Dedifferentiated amniotic fluid mesenchymal stem cell (primary cell): ENCODE data around the gene OSBPL2.

Experiments
- DNase-seq: peaks from one replicate; pipeline ENCODE4 v3.0.0-alpha.2; 2016; ENCODE audit errors: extremely low spot score

Gene OSBPL2

DNA sequence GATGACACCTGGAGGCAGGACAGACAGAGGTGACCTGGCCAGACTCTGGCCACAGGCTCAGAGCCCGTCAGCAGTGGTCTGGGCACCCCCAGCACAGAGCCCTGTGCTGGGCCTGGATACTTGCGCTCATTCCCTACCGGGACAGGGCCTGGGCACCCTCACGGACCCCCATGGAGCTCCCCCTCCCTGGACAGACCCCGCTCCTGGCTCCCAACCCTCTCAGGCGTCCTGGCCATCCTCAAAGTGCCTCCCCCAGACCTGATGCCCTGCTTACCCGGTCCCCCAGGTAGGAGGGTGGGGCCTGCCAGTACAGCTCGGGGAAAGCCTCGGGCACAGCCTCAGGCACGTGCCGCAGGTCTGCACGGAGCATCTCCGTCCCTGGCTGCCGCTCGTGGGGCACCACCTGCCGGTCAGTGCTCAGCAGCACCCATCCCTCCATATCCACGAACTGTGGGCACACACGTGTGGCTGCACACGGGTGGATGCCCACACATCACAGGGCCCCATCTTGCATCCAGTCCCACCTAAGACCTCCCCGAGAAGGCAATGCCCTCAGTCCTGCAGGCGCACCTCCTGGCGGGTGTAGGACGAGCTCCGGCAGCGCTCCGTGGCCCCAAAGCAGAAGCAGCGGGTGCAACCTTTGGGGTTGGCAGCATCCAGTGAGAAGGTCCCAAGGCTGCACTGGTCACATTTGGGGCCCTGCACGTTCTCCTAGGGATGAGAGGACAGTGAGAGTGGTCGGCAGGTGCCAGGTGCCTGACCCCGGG lies 88.8 kb downstream of the OSBPL2 start:
- no peak for DNase-seq

DNA sequence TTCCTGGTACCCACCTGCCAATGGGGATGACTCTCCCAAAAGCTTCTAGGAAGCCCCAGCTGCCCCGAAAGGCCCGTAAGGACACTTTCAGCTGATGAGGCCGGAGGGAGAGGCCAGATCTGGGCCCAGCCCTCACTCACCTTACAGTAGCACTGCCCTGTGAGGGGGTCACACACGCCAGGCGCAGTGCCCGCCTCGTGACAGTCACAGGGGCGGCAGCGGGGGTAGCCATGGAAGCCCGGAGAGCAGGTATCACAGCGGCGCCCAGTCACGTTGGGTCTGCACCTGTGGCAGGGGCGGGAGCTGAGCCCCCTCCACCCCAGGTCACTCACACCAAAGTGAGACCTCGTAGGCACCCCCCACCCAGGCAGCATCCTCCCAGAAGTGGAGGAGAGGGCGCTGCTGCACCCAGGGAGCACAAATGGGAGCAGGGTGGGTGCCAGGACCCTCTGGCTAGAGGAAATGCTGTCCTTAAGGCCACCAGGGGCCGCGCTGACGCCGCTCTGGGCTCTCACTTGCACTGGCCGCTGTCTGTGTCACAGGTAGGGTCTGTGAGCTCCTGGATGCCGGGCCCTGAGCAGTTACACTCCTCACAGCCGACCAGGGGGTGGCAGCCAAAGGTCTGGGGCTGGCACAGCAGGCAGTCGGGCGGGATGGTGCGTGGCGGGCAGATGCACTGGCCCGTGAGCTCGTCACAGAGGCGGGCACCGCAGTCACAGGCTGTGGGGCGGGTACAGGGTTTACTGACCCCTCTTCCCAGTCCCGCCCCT lies 89.6 kb downstream of the OSBPL2 start:
- no peak for DNase-seq

DNA sequence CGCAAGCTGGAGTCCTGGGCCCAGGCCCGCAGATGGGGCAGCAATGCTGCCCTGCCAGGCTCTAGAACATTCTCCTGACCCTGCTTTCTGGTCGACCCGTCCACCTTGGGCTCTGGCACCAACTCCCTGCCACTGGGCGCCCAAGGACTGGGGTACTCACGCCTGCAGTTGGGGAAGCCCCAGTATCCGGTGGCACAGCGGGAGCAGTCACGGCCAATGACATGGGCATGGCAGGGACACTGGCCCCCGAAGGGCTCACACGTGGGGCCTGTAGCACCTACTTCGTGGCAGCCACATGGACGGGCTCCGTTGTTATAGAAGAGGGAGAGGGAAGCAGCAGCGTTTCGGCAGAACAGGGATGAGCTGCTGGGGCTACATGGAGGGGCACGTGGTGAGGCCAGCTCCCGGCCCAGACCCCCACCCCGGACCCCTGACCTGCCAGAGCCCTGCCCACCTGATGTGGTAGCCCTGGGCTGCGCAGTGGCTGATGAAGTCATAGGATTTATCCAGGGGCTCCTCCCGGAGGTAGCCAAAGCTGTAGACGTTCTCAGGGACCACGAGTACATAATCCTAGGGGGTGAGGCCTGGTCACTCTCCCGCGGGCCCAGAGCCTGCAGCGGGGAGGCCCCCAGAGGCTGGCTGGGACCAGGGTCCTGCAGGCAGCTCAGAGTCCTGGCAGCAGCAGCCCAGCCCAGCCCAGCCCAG lies 90.5 kb downstream of the OSBPL2 start:
- DNase-seq = no peak

DNA sequence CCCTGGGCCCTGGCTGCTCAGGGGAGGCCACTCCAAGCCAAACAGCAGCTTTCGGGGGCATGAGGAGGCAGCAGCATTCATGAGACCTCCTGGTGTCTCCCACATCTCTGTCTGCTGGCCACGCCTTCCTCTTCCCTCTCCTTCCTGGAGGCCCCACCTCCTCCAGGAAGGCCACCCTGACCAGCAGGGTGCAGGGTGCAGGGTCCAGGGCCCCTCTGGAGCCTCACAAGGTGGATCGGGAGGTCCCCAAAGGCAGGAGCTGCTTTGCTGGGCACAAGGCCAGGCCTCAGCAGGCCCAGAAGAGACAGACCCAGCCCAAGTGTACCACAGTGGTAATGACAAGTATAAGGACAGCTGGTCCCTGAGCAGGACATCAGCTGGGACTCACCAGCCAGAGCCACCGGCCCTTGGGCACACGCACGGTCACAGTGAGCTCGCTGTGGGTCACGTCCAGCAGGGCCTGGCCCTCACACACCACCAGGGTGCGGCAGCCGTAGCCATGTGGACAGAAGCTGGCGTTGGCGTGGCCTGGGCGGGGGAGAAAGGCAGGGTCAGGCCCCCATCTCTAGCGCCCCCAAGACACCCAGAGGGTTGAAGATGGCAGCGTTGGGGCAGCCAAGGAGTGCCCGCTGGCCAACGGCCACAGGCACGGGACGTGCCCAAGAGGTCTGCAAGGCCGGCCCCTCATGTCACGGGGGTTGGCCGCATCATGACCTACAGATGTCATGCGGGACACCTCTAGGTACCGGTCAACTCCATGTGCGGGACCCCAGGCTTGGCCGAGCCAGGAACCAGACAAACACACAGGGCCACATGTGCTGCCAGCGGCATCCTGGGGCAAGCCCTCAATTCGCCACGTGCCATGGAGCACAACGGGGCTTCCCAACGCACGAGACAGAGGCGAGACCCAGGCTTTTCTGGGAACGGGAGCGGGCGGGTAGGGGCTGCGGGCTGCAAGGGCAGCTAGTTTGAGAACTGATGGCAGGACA lies 91.4 kb downstream of the OSBPL2 start:
- DNase-seq = no peak

DNA sequence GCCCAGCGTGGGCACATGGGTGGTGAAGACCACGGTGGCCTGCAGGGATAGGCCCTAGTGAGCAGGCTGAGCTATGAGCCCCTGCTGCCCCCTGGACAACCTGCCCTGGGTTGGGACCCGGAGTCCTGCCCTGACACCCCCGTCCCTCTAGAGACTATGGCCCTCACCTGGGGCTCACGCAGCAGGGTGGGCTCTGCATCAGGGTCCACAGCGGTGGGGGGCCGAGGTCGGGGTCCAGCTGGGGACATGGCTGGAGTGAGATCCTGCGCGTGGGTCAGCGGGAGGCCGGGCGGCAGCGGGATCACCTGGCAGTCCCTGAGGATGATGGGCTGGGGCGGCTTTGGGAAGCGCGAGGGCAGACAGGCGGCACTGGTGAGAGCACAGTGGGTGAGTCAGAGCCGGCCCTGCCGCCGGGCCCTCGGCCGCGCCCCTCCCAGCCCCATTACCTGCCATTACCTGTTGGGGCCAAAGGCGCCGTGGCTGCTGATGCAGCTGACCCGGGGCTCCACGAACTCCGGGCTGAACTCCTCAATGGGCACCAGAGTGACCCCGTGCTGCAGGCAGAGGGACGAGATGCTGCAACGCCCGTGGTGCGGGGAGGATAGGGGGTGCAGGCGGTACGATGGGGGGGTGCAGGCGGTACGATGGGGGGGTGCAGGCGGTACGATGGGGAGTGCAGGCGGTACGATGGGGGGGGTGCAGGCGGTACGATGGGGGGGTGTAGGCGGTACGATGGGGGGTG lies 92.4 kb downstream of the OSBPL2 start:
- no peak for DNase-seq

DNA sequence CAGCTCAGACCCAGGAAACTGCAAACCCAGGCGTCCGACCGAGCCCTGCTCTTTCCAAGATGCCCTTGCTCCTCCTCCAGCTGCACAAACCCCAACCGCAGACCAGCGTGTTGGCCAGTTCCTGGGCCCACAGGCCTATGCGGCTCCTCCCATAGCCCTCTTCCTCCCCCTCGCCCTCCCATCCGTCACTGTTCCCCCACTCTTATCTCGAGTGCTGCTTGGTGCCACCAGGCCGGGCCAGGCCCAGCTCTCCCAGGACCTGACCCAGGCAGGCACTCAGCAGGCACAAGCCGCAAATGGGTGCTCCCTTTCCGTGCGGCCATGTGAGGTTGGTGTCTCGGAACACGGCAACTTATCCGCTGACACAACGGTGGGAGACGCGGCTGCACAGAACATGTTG lies 93.0 kb downstream of the OSBPL2 start:
- DNase-seq = no peak

DNA sequence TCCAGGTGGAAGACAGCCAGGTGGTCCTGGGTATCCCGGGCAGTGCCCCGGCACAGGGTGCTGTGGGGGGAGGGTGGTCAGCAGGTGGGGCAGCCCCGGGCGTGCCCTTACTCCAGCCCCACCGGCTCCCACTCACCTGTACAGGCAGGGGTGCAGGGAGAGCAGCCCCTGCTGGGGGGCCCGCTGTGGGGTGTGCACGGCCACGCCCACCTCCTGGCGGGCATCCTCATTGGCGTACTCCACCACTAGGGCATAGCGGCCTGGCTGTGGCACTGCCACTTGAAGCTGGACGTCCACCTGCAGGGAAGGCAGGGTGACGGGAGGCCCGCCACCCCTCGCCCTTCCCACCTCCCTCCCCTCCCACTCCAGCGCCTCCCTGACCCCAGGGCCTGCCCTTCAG lies 94.1 kb downstream of the OSBPL2 start:
- no peak for DNase-seq

DNA sequence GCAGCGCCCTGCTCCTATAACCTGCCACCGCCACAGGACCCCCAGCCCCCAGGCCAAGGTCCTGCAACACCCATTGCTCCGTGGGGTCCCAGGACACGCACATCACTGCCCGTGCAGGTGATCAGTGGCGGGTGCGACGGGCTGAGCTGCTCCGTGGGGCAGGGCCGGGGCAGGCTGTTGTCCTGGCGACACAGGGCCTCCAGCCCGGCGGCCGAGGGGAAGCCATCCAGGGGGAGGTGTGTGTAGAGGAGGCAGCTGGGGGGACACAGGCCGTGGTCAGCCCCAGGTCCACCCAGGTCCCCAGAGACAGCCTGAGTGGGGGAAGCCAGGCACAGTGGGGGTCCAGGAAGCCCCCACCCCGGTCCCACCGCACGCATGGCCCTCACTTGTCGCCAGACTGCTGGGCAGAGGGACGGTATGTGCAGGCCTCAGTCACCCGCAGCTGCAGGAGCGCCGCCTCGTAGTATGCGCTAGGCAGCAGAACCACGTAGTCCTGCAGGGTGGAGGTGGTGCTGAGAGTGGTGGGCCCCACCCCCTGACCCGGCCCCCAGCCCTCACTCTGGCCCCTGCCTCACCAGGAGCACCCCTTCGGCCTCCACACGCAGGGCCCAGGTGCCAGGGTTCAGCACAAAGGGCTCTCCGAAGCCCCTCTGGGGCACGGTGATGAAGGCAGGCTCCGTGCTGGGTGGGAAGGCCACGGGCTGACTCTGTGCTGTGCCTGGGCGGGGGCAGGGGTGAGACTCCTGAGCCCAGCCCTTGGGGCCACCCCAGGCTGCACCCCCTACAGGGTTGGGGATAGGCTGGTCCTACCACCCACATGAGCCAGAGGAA lies 94.9 kb downstream of the OSBPL2 start:
- no peak for DNase-seq

DNA sequence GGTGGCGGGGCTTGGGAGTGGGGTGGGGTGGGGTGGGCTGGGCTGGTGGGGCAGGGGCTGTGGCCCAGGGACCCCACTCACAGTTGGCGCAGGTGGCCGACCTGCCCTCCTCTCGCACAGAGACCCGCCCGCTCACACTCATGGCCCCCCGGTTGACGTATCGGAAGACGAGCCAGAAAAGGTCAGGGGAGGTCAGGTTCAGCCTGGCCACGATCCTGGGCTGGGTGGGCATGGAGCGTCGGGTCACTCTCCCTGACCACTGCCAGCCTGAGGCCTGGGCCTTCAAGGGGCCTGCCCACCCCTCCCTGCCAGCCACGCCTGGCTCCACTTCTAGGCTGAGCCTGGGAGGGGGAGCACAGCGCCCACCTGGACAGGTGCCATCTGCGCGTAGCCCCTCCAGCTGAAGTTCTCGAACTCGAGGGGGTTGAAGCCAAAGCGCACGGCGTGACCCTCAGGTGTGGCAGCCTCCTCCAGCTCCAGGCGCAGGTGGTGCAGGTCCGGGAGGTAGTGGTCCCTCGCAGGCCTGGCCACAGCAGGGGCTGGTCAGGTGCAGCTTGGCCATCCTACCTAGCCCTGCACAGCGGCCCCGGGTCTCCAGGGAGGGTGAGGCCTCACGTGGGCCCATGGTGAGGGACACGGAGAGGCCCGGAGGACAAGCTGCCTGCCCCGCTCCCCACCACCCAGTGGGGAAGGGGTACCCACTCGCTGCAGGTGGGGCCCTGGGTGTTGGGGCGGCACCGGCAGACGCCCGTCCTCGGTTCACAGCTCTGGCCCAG lies 95.7 kb downstream of the OSBPL2 start:
- no peak for DNase-seq

DNA sequence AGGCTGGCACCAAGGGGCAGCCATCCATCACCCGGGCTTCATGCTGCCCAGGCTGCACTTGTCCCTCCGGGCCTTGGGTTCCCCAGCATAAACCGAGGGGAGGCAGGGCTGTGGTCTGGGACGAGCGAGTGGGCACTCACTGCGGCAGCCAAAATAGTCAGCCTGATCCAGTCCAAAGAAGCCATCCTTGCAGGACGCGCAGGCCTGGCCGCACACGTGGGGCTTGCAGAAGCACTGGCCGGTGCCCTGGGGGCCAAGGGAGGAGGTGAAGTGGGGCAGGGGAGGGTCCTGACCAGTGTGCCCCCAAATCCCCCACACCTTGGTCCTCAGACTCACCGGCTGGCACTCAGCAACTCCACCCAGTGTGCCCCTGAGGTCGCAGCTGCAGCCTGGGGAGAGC lies 96.6 kb downstream of the OSBPL2 start:
- no peak for DNase-seq

DNA sequence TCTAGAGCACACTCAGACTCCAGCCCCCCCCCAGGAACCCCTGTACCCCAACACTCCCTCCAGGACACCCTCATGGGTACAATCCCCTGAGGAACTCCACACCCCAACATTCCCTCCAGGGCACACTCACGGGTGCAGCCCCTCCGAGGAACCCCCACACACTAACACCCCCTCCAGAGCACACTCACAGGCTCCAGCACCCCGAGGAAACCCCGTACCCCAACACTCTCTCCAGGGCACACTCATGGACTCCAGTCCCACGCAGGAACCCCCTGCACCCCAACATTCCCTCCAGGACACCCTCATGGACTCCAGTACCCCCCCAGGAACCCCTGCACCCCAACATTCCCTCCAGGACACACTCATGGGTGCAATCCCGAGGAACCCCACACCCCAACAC lies 97.2 kb downstream of the OSBPL2 start:
- DNase-seq = no peak

DNA sequence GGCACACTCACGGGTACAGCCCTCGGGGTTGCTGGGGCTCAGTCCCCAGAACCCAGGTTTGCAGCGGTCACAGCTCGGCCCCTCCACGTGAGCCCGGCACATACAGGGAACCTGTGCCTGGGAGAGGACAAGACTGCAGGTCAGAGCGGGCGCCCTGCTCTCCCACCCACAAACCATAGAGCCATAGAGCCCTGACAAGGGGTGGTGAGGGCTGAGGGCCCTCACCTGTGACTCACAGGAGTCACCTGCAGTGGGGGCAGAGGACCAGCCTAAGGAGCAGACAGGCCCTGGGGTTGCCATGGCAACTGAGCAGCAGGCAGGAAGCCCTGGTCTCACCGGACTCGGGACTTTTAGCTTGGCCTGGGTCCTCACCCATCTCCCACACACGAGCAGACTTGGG lies 98.0 kb downstream of the OSBPL2 start:
- DNase-seq = no peak

DNA sequence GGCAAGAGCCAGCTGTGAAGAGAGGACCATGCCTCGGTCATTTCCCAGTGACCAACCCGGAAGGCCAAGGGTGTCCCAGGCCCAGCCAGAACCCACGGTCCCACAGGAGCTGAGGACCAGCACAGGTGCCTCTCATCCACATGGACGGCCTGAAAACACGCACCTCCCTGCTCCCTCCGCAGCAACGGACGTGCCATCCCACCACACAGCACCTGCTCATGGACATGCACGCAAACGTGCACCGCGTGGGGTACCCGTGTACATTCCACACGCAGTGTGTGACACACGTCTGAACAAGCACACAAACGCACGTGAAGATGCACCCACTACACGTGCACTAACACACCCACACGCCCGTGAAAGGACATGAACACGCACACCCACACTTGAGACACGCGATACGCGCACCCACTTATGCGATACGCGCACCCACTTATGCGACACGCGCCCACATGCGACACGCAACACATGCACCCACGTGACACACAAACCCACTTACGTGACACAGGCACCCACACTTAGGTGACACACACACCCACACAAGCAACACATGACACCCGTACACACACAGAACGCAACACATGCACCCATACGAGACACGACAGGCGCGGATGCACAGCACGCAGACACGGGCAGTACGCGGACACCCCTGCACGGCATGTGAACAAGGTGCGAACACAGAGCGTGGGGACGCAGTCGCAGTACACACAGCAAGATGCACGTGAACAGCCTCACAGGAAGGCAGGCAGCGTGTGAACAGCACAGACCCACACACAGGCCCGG lies 98.6 kb downstream of the OSBPL2 start:
- DNase-seq = no peak

DNA sequence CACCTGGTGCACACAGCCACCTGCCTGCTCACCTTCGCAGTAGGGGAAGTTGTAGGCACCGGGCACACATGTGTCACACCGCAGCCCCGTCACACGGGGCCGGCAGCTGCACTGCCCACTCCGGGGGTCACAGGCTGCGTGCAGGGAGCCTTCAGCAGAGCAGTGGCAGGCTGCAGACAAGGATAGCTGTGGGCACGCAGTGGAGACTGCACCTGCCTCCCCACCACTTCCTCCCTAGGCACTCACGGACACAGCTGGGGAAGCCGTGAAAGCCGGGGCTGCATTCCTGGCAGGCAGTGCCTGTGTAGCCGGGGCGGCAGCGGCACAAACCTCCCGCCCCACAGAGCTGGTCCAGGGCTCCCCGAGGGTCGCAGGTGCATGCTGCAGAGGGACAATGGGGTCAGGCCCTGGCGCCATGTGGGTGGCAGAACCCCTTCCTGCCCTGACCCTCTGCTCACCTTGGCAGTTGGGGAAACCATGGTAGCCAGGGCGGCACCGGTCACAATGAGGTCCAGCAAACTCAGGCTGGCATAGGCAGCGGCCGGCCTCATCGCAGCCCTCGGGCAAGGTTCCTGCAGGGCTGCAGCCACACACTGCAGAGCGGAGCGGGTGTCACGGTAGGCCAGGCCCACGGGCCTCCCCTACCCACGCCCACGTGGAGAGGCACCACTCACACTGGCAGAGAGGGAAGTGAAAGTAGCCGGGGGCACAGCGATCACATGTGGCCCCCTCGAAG lies 99.4 kb downstream of the OSBPL2 start:
- no peak for DNase-seq

DNA sequence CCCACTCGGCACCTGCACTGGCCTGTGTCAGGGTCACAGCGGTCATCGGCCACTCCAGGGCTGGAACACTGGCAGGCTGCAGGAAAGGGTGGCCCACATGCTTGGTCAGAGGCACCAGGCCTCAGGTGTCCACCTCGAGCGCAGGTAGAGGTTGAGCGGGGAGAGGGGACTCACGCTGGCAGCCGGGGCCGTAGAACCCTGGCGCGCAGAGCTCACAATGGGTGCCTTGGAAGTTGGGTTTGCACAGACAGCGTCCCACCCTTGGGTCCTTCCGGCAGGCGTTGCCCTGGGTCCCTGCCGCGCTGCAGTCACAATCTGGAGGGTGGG lies 99.9 kb downstream of the OSBPL2 start:
- no peak for DNase-seq

DNA sequence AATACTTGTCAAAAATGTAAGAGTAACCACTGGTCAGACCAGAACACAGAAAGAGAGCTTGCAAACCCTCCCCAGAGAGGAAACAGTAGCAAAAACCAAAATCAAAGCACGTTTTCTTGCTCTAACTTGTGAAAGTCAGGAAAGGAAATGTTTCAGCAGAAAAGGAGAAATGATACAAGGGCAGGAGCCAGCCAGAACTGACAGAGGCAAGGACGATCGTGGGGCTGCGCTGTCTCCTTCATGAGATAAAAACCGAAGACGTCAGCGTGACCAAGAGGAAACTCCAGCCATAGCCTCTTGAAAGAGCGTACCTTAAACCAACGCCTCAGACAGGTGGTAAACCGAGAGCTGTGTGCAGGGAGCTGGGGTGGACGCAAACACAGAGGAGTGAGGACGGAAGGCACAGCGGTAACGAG lies 101.3 kb downstream of the OSBPL2 start:
- no peak for DNase-seq

DNA sequence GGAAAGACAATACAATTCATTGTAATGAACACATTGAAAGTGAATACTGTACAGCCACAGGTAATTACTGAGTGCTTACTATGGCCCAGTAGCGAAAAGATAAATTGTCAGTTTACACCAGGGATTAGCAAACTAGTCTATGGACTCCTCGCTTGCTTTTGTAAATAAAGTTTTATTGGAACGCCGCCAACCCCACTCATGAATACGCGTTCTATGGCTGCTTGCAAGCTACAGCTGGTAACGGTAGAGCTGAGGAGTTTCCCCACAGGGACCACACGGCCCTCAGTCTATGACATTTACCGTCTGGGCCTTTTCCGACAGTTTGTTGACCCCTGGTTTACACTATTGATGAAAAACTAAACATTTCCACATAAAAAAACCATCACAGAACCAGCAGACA lies 104.6 kb downstream of the OSBPL2 start:
- no peak for DNase-seq

DNA sequence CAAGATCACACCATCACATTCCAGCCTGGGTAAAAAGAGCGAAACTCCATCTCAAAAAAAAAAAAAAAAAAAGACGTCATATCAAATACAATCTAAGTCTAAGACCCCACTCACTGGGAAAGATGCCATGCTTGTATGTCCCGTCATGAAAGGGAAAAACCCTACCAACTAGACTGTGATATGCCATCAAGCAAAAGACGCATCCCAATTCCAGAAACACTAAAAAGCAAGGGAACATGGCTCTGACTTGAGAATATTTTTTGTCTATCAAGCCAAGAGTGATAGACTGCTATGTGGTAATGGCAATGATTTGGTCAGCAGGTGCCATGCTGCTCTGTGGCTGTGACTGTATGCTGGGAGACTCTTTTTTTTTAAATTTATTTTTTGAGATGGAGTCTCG lies 105.8 kb downstream of the OSBPL2 start:
- DNase-seq = no peak
